ENCODE data around the gene GNAI2.

The GNAI2 gene

DNA sequence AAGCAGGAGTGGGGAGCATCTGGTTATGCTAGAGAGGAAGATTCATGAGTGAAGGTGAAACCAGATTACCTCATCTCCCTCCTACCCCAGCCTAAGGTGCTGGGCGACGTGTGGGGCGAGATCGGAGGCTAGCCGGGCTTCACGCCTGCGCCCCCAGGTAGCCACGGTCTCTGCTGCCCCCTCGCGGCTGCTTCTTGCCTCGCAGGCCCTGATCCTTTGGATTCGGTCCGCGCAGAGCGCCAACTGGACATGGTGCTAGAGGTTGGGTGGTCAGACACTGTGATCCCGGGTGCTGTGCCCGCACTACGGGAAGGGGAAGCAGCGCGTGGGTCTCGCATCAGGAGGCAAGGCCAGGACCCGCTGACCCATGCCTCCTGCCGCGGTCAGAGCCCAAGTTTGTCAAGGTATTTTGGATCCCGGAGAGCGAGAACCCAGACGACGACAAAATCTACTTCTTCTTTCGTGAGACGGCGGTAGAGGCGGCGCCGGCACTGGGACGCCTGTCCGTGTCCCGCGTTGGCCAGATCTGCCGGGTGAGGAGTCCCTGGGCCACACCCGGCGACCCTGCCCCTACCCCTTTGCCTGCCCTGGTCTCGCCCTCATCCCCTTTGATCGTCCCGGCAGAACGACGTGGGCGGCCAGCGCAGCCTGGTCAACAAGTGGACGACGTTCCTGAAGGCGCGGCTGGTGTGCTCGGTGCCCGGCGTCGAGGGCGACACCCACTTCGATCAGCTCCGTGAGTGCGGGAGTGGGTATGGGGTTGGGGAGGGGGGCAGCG is 37.1 kb downstream of the GNAI2 start:
- Histone ChIP-seq H3K4me2 (ENCODE audit: low read depth, low read length, poor library complexity, severe bottlenecking) (no peak overlapping the region), H3K9me2 (replicated peaks; ENCODE audit: low read depth, low read length) (no peaks in the 10 kb centered on the region), H4K20me1 (ENCODE audit: insufficient read depth, low read length, poor library complexity, severe bottlenecking) (no peaks in the 10 kb centered on the region), H3K4me3 (ENCODE audit: low read length, poor library complexity, severe bottlenecking) (no peak overlapping the region), H2AFZ (ENCODE audit: low read length) (no peak overlapping the region), H3K27me3 (ENCODE audit: insufficient read depth, low read length, poor library complexity, severe bottlenecking) (no peaks in the 10 kb centered on the region), H3K9me3 (ENCODE audit: insufficient read depth, low read depth, low read length) (no peaks in the 10 kb centered on the region), H3K9ac (ENCODE audit: low read depth, low read length, poor library complexity, severe bottlenecking) (no peak overlapping the region), H3F3A (ENCODE audit: low read depth) (no peaks in the 10 kb centered on the region), H3K4me1 (ENCODE audit: insufficient read depth, low read length, poor library complexity, severe bottlenecking) (no peaks in the 10 kb centered on the region), H3K36me3 (ENCODE audit: insufficient read depth, low read length) (no peaks in the 10 kb centered on the region), H3K79me2 (ENCODE audit: insufficient read depth, low read length) (no peaks in the 10 kb centered on the region)
- TF ChIP-seq, protein P1, sequence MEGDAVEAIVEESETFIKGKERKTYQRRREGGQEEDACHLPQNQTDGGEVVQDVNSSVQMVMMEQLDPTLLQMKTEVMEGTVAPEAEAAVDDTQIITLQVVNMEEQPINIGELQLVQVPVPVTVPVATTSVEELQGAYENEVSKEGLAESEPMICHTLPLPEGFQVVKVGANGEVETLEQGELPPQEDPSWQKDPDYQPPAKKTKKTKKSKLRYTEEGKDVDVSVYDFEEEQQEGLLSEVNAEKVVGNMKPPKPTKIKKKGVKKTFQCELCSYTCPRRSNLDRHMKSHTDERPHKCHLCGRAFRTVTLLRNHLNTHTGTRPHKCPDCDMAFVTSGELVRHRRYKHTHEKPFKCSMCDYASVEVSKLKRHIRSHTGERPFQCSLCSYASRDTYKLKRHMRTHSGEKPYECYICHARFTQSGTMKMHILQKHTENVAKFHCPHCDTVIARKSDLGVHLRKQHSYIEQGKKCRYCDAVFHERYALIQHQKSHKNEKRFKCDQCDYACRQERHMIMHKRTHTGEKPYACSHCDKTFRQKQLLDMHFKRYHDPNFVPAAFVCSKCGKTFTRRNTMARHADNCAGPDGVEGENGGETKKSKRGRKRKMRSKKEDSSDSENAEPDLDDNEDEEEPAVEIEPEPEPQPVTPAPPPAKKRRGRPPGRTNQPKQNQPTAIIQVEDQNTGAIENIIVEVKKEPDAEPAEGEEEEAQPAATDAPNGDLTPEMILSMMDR (conservative IDR thresholded peaks at IDR 0.05; ENCODE audit: low read length), result peak; percentile 87
- no peak for TF ChIP-seq EZH2phosphoT487 (IDR thresholded peaks at IDR 0.05; ENCODE audit: borderline replicate concordance)

DNA sequence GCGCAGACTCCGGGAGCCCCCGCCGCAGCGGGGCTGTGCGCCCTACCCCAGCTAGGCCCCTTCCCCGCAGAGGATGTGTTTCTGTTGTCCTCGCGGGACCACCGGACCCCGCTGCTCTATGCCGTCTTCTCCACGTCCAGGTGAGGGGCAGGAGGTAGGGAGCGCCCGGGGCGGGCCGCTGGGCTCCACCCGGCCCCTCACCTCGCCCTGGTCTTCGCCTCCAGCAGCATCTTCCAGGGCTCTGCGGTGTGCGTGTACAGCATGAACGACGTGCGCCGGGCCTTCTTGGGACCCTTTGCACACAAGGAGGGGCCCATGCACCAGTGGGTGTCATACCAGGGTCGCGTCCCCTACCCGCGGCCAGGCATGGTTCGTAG is 37.7 kb downstream of the GNAI2 start:
- Histone ChIP-seq H3K27me3 (ENCODE audit: insufficient read depth, low read length, poor library complexity, severe bottlenecking) (no peaks in the 10 kb centered on the region), H3K4me3 (ENCODE audit: low read length, poor library complexity, severe bottlenecking) (no peak overlapping the region), H3F3A (ENCODE audit: low read depth) (no peaks in the 10 kb centered on the region), H3K9ac (ENCODE audit: low read depth, low read length, poor library complexity, severe bottlenecking) (no peak overlapping the region), H4K20me1 (ENCODE audit: insufficient read depth, low read length, poor library complexity, severe bottlenecking) (no peaks in the 10 kb centered on the region), H3K9me2 (replicated peaks; ENCODE audit: low read depth, low read length) (no peaks in the 10 kb centered on the region), H3K79me2 (ENCODE audit: insufficient read depth, low read length) (no peaks in the 10 kb centered on the region), H3K36me3 (ENCODE audit: insufficient read depth, low read length) (no peaks in the 10 kb centered on the region), H3K4me1 (ENCODE audit: insufficient read depth, low read length, poor library complexity, severe bottlenecking) (no peaks in the 10 kb centered on the region), H3K9me3 (ENCODE audit: insufficient read depth, low read depth, low read length) (no peaks in the 10 kb centered on the region), H2AFZ (ENCODE audit: low read length) (no peak overlapping the region), H3K4me2 (ENCODE audit: low read depth, low read length, poor library complexity, severe bottlenecking) (no peak overlapping the region)
- TF ChIP-seq EZH2phosphoT487 (IDR thresholded peaks at IDR 0.05; ENCODE audit: borderline replicate concordance), result no peak
- TF ChIP-seq, protein P1 (conservative IDR thresholded peaks at IDR 0.05; ENCODE audit: low read length), result no peak

- Histone ChIP-seq H3K27me3 (ENCODE audit: insufficient read depth, low read length, poor library complexity, severe bottlenecking) (no peaks in the 10 kb centered on the region), H3K4me1 (ENCODE audit: insufficient read depth, low read length, poor library complexity, severe bottlenecking) (no peaks in the 10 kb centered on the region), H2AFZ (ENCODE audit: low read length) (0 out of 2 replicates have a peak overlapping the region, but pooled peaks have one; percentile 44), H3K4me3 (ENCODE audit: low read length, poor library complexity, severe bottlenecking) (no peak overlapping the region), H3K9ac (ENCODE audit: low read depth, low read length, poor library complexity, severe bottlenecking) (no peak overlapping the region), H3K36me3 (ENCODE audit: insufficient read depth, low read length) (no peaks in the 10 kb centered on the region), H3K9me3 (ENCODE audit: insufficient read depth, low read depth, low read length) (no peaks in the 10 kb centered on the region), H3F3A (ENCODE audit: low read depth) (no peaks in the 10 kb centered on the region), H3K79me2 (ENCODE audit: insufficient read depth, low read length) (no peaks in the 10 kb centered on the region), H4K20me1 (ENCODE audit: insufficient read depth, low read length, poor library complexity, severe bottlenecking) (no peaks in the 10 kb centered on the region), H3K9me2 (replicated peaks; ENCODE audit: low read depth, low read length) (no peaks in the 10 kb centered on the region), H3K4me2 (ENCODE audit: low read depth, low read length, poor library complexity, severe bottlenecking) (no peak overlapping the region)
- TF ChIP-seq, protein P1 (conservative IDR thresholded peaks at IDR 0.05; ENCODE audit: low read length), result peak; percentile 98
- no peak for TF ChIP-seq EZH2phosphoT487 (IDR thresholded peaks at IDR 0.05; ENCODE audit: borderline replicate concordance)
Measured at GRCh38 chr3:50274371-50275104, 38.5 kb downstream of the GNAI2 start.
